SK-N-SH treated with all-trans-retinoic acid at 6 μM for 48 hours (cell line): ENCODE measurements around the gene EXOC3.

Experiments
- ARNTL ChIP-seq: fragments of 450-650 bp; formaldehyde crosslinking; IDR thresholded peaks from 2 replicates; pipeline ENCODE4 v1.5.0; 2020; ENCODE audit warnings: low read depth, mild to moderate bottlenecking, moderate library complexity, borderline replicate concordance
- CREB5 ChIP-seq: fragments of 250-450 bp; sonication (Bioruptor Pico); IDR thresholded peaks from 2 replicates; pipeline ENCODE4 v1.5.1; 2020; ENCODE audit warnings: low read depth, mild to moderate bottlenecking, moderate library complexity
- ISL1 ChIP-seq: fragments of 250-450 bp; sonication (Bioruptor Pico); IDR thresholded peaks from 2 replicates; pipeline ENCODE4 v2.1.2; 2022; ENCODE audit warnings: mild to moderate bottlenecking, moderate library complexity
- PATZ1 ChIP-seq: fragments of 250-450 bp; sonication (Bioruptor Pico); IDR thresholded peaks from 2 replicates; pipeline ENCODE4 v1.8.0; 2020; ENCODE audit warnings: mild to moderate bottlenecking, moderate library complexity, borderline replicate concordance
- POU6F1 ChIP-seq: fragments of 250-450 bp; sonication (Bioruptor Pico); IDR thresholded peaks from 2 replicates; pipeline ENCODE4 v1.8.0; 2021; ENCODE audit warnings: low read depth, mild to moderate bottlenecking, moderate library complexity, borderline replicate concordance
- RARB ChIP-seq: fragments of 250-450 bp; sonication (Bioruptor Pico); IDR thresholded peaks from 2 replicates; pipeline ENCODE4 v1.8.0; 2021; ENCODE audit warnings: mild to moderate bottlenecking, moderate library complexity
- ZFP3 ChIP-seq: fragments of 250-450 bp; sonication (Bioruptor Pico); IDR thresholded peaks from 2 replicates; pipeline ENCODE4 v1.5.0; 2020; ENCODE audit warnings: mild to moderate bottlenecking, moderate library complexity
- ZNF565 ChIP-seq: fragments of 450-650 bp; formaldehyde crosslinking; conservative IDR thresholded peaks from 2 replicates; pipeline ENCODE4 v1.5.0; 2020; ENCODE audit warnings: low read depth, mild to moderate bottlenecking, moderate library complexity

- TF ChIP-seq ISL1 (CRISPR knock-in tag) (no peak), POU6F1 (CRISPR knock-in tag) (no peak), PATZ1 (CRISPR knock-in tag) (no peak), ZFP3 (CRISPR knock-in tag) (no peak), ZNF565 (no peak), CREB5 (CRISPR knock-in tag) (no peak), ARNTL (CRISPR knock-in tag) (no peak), RARB (CRISPR knock-in tag) (no peak)
Measured at GRCh38 chr5:481347-481746, 38.4 kb downstream of the EXOC3 start.
